Esophagus muscularis mucosa (tissue), 3 donors: Measurements from ENCODE around the gene SCUBE2.

Experiments
- POLR2AphosphoS5 ChIP-seq, 2 donors: sonication (generic); formaldehyde crosslinking; IDR thresholded peaks; one replicate each; pipeline ENCODE4 v1.6.1; 2017; ENCODE audit warnings: antibody characterized with exemption in 2 of 2
- TF ChIP-seq, protein P1 (sequence below), 3 experiments: fragments of 200-600 bp in 2 of 3; fragments of 450-650 bp in 1 of 3; sonication (generic) in 2 of 3; IDR thresholded peaks; one replicate each; pipeline ENCODE4 v1.5.1; 2017 to 2019; ENCODE audit warnings: antibody characterized with exemption in 3 of 3, mild to moderate bottlenecking in 2 of 3, moderate library complexity in 1 of 3

DNA sequence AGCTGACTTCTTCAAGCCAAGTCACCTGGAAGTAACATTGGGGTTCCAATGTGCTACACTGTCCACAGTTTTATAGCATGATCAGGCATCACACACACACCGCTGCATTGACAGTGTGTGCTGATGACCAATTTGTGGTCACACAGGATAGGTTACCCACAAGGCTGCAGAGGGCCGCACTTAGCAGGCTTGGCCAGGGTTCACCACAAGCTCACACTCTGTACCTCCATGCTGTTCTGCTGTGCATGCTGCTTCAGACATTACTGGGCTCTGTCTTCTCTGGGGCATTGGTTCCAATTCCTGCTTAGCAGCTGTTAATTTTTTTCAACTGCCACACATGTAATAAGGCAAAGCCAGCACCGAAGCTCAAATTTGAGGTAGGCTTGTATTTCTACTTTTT, 76.6 kb downstream of the SCUBE2 start:
- TF ChIP-seq, protein P1, sequence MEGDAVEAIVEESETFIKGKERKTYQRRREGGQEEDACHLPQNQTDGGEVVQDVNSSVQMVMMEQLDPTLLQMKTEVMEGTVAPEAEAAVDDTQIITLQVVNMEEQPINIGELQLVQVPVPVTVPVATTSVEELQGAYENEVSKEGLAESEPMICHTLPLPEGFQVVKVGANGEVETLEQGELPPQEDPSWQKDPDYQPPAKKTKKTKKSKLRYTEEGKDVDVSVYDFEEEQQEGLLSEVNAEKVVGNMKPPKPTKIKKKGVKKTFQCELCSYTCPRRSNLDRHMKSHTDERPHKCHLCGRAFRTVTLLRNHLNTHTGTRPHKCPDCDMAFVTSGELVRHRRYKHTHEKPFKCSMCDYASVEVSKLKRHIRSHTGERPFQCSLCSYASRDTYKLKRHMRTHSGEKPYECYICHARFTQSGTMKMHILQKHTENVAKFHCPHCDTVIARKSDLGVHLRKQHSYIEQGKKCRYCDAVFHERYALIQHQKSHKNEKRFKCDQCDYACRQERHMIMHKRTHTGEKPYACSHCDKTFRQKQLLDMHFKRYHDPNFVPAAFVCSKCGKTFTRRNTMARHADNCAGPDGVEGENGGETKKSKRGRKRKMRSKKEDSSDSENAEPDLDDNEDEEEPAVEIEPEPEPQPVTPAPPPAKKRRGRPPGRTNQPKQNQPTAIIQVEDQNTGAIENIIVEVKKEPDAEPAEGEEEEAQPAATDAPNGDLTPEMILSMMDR (IDR thresholded peaks at IDR 0.05) = no peak
- TF ChIP-seq POLR2AphosphoS5 (IDR thresholded peaks at IDR 0.05) = no peak
